HG03521 (cell line): ENCODE data around the gene TOX2.

Experiments used
- ATAC-seq: cut with Tn5 transposase; IDR thresholded peaks from one replicate; pipeline ENCODE4 v1.9.1; 2021; ENCODE audit warnings: mild to moderate bottlenecking, moderate library complexity; ENCODE audit not compliant: unreplicated experiment

Gene TOX2

DNA sequence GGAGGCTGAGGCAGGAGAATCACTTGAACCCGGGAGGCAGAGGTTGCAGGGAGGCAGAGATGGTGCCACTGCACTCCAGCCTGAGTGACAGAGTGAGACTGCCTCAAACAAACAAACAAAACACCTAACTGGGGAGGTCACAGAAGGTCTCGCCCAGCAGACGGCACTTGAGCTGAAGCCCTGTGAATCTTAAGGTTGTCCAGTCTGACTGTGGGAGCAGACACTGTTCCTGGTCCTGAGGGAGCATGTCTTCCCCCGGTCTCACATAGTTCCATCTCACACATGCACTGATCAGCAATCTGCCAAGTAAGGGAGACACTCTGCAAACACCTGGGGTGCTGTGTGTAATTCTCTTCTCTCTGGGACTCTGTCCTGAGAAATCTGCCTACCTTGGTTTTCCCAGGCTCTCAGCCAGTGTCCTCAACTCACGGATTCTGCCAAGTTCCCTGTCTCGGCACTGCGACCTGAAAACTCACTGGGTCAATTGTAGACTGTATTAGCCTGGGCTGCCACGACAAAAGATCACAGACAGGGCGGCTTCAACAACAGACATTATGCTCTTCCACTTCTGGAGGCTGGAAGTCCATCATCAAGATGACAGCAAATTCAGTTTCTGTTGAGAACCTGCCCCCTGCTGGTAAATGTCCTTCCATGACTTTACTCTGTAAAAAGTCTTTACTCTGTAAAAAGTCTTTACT lies 178.0 kb downstream of the TOX2 start:
- no peak for ATAC-seq

DNA sequence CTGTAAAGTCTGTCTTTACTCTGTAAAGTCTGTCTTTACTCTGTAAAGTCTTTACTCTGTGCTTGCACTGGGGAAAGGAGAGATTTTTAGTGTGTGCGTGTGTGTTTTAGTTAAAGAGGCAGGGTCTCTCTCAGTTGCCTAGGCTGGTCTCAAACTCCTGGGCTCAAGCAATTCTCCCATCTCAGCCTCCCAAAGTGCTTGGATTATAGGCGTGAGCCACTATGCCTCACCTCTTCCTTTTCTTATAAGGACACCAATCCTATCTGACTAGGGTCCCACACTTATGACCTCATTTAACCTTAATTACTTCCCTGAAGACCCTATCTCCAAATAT lies 178.6 kb downstream of the TOX2 start:
- ATAC-seq: no peak

- ATAC-seq: no peak
These were observed 181.2 kb downstream of the TOX2 start for GRCh38 chr20:44095831-44096230.

DNA sequence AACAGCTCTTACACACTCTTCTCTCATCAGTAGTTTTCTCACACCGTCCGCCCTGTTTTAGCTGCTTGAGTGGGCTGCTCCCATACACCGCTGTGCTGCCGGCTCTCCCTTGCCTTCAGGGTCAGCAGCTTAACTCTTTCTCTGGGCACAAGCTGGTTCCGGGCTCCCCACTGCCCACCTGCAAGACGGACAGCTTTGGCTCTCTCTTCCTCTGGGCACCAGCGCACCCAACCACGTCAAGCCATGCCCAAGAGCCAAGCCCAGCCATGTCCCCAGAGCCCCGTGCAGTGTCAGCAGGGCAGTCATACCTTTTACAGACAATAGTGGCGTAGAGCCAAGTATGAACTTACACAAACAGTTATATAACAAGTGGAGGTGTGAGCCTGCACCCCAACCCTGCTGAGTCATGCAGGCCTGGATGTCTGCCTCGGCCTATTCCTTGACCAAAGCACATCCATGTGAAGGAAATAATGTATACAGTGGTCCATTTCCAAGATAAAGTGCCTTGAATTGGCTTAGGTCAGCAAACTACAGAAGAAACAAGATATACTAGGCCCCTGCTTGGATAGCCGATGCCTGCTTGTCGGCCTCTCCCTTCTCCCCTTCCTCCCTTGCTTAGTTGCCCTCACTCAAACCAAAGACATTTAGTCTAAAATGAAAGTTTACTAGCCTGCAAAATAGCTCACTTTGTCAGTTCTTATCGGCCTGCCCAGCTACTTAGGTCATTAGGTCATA lies 183.0 kb downstream of the TOX2 start:
- ATAC-seq: no peak

DNA sequence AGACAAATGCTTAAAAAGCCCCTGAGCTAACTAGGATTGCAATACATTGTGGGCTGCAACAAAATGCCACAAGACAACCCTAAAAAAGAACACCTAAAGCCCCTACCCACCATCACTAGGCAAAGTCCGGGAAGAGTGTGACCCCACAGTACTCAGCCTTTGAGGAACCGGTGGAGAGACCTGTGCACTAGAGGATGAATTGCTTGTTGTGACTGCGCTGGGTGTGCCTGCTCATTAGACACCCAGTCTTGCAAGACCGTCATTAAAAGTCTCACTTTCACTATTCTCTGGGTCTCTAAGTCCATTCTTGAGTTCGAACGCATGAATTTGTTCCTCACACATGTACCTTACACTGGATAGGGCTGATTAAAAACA lies 183.6 kb downstream of the TOX2 start:
- no peak for ATAC-seq

- no peak for ATAC-seq
These were observed 184.0 kb downstream of the TOX2 start for GRCh38 chr20:44098657-44099056.

DNA sequence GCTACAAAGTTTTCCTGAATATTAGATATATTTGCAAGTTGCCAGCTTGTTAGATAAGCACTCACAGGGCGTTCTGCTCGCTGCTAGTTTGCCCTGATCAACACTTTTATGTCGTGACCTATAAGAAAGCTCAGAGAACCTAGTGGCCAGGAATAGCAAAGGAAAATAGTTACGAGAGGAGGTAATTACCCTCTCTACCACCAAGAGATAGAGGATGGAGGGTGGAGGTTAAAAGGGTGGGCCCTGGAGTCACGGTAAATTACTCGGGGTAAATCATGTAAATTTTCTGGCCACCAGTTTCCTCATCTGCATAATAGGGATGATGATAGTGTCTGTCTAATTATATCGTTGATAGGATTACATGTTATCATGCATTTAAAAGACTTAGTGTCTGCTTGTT lies 185.2 kb downstream of the TOX2 start:
- ATAC-seq: no peak

- ATAC-seq: no peak
These were observed 187.9 kb downstream of the TOX2 start for GRCh38 chr20:44102582-44102981.

DNA sequence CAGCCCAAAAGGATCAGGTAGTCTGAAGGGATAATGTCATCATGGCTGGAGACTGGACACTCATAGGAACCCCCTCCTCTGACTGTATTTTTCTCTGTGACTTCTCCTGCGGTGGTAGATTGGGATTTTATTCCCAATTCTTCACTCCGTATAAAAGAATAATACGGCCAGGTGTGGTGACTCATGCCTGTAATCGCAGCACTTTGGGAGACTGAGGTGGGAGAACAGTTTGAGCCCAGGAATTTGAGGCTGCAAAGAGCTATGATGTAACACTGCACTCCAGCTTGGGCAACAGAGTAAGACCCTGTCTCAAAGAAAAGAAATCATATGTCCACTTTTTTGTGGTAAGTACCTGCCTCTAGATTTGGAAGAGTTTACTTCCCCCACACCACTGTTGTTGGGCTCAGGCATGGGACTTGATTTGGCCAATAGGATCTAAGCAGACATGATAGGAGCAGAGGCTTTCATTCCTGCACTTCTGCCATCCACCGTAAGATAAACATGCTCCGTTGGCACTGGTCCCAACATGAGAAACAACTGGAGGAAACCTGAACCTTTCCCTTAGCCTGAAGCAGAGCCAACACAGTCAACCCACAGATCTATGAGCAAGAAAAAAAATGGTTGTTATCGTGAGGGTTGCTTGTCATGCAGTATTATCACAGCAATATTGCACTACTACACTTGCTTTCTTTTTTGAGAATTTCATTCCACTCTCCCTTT lies 190.3 kb downstream of the TOX2 start:
- ATAC-seq: no peak

GRCh38 chr20:44106615-44107014 lies 192.0 kb downstream of the TOX2 start:
- ATAC-seq: no peak

DNA sequence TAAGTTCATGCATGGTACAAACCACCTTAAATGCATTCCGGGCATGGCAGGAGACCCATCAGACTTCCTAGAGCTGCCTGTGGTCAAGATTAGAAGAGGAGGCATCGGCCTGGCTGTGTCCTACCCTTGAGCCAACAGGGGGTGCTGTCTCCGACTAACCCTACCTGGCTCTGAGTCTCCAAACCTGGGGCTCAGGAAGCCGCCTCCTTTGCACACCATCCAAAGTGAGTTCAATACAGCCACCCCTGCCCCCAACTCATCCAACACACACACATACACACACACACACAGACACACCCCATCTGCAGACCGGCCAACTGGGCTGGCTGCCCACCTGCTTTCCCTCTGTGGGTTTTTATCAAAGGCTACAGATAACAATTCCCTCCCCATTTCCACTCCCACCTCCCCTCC lies 195.3 kb downstream of the TOX2 start:
- no peak for ATAC-seq

- no peak for ATAC-seq
These were observed 196.3 kb downstream of the TOX2 start for GRCh38 chr20:44110816-44111568.

- no peak for ATAC-seq
These were observed 197.2 kb downstream of the TOX2 start for GRCh38 chr20:44111712-44112335.

- no peak for ATAC-seq
These were observed 197.8 kb downstream of the TOX2 start for GRCh38 chr20:44112456-44112855.

DNA sequence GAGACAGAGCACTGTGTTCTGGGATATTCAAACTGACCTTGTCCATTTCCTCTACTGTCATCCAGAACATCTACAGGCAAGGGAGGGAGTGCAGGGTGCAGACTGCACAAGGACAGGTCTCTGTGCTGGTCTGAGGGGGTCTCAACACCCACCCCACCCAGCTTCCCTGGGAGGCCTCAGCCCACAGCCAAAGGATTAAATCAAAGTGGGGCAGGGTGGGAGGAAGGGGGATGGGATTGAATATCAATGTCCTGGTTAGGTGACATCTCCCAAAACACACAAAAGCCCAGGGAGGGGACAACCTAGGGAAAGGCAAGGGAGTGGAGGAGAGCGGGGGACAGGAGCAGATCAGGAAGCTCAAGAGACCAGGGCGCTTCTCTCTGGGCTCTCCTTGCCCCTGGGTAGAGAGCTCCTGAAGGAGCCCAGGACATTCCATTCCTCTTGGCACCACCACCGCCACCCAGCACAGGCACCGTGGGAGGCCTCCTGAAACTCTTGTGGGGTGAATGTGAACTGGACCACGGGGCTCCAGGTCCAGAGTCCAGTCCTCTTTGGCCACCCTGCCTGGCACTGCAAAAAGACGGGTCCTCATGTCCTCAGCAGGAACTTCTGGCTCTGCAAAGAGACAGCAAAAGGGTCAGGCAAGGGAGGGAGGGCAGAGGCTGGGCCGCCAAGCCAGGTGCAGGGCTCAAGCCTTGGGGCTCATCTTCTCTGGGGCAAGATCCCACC lies 198.4 kb downstream of the TOX2 start:
- ATAC-seq: no peak

- ATAC-seq: no peak
These were observed 199.1 kb downstream of the TOX2 start for GRCh38 chr20:44113618-44114376.

DNA sequence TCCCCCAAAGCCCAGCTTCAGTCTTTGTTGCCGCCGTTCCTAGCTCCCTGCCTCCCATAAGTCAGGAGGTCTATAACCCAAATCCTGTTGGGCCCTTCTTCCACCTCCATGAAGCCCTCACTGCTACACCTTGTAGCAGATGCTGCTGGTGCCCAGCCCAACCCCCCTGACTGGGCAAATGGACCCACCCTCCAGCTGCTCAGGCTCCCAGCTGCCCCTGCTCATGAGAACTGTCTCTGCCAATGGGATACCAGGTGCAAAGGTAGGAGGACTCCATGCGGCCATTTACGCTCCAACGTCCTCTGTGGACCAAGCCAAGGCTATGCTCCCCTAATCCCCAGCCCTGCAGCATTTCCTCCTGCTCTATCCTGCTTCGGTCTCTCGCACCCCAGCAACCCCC lies 200.5 kb downstream of the TOX2 start:
- ATAC-seq: no peak

GRCh38 chr20:44115762-44116644 lies 201.4 kb downstream of the TOX2 start:
- no peak for ATAC-seq
